ENCODE results near the gene RASGEF1C.

Gene RASGEF1C

GRCh38 chr5:180102636-180103035 is 106.4 kb downstream of the RASGEF1C start:
- Histone ChIP-seq H3K27me3 (ENCODE audit: low read depth, low read length) (no peaks in the 10 kb centered on the region), H3K36me3 (replicated peaks; ENCODE audit: low read depth, low read length) (no peaks in the 10 kb centered on the region), H3K9me3 (ENCODE audit: insufficient read depth, low read length) (peaks cover 10% of the 10 kb centered on the region), H3K4me1 (ENCODE audit: low read length) (no peaks in the 10 kb centered on the region), H3K9ac (ENCODE audit: low read length) (no peak overlapping the region), H3K4me2 (ENCODE audit: low read length) (no peak overlapping the region), H4K20me1 (ENCODE audit: insufficient read depth, low read length) (no peaks in the 10 kb centered on the region), H3K79me2 (ENCODE audit: low read length) (no peaks in the 10 kb centered on the region), H3K27ac (ENCODE audit: low read length) (no peak overlapping the region), H3K4me3 (ENCODE audit: low read length) (no peak overlapping the region), H2AFZ (ENCODE audit: low read depth, low read length) (no peak overlapping the region)
- TF ChIP-seq CTCF (IDR thresholded peaks at IDR 0.05; ENCODE audit: low read depth, low read length): no peak
- TF ChIP-seq EZH2phosphoT487 (IDR thresholded peaks at IDR 0.05; ENCODE audit: low read depth): no peak

DNA sequence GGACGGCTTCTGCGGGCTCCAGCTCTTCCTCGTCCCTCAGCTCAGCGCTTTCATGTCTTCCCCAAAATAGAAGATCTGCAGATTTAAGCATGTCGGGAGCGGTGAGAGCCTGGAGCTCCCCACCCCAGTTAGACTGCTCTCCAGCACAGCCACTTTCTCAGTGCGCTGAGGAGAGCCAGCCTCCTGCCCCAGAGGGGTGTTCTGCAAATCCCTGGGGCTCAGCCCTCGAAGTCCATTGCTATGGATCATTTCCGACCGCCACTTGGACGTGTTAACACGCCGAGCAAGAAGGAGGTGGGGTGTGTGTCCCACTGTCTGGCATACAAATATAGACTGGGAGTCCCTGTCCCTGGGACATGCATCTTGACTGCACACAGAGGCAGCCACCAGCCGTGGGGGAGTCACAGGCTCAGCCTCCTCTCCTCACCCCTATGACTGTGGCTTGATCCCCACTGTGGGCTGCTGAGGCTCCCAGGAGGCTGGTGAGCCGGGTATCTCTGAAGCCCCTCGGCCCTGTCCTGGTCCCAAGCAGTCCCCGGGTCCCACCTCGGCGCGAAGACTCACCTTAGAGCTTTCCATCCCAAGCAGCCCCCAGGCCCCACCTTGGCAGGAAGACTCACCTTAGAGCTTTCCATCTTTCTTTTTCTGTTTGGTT is 107.4 kb downstream of the RASGEF1C start:
- TF ChIP-seq EZH2phosphoT487 (IDR thresholded peaks at IDR 0.05; ENCODE audit: low read depth) (no peak), CTCF (IDR thresholded peaks at IDR 0.05; ENCODE audit: low read depth, low read length) (no peak)
- H3K27me3 ChIP-seq (ENCODE audit: low read depth, low read length): no peaks in the 10 kb centered on the region

GRCh38 chr5:180100621-180101450 is 108.2 kb downstream of the RASGEF1C start:
- no peak overlapping the region for H3K27ac ChIP-seq (ENCODE audit: low read length)
- no peaks in the 10 kb centered on the region for H3K27me3 ChIP-seq (ENCODE audit: low read depth, low read length)
- H3K4me1 ChIP-seq (ENCODE audit: low read length): no peaks in the 10 kb centered on the region
- no peak overlapping the region for H3K4me2 ChIP-seq (ENCODE audit: low read length)
- no peaks in the 10 kb centered on the region for H3K9me3 ChIP-seq (ENCODE audit: insufficient read depth, low read length)
- H2AFZ ChIP-seq (ENCODE audit: low read depth, low read length): no peak overlapping the region
- no peak overlapping the region for H3K4me3 ChIP-seq (ENCODE audit: low read length)
- no peaks in the 10 kb centered on the region for H3K36me3 ChIP-seq (replicated peaks; ENCODE audit: low read depth, low read length)
- no peak for TF ChIP-seq EZH2phosphoT487 (IDR thresholded peaks at IDR 0.05; ENCODE audit: low read depth)
- TF ChIP-seq CTCF (IDR thresholded peaks at IDR 0.05; ENCODE audit: low read depth, low read length): no peak
- H3K79me2 ChIP-seq (ENCODE audit: low read length): no peaks in the 10 kb centered on the region
- H4K20me1 ChIP-seq (ENCODE audit: insufficient read depth, low read length): no peaks in the 10 kb centered on the region
- no peak overlapping the region for H3K9ac ChIP-seq (ENCODE audit: low read length)

More for the DNA sequence above, 107.4 kb downstream of the RASGEF1C start:
- Histone ChIP-seq H3K36me3 (replicated peaks; ENCODE audit: low read depth, low read length) (no peaks in the 10 kb centered on the region), H3K4me1 (ENCODE audit: low read length) (no peaks in the 10 kb centered on the region), H3K9ac (ENCODE audit: low read length) (no peak overlapping the region), H4K20me1 (ENCODE audit: insufficient read depth, low read length) (no peaks in the 10 kb centered on the region), H2AFZ (ENCODE audit: low read depth, low read length) (no peak overlapping the region), H3K4me3 (ENCODE audit: low read length) (no peak overlapping the region), H3K4me2 (ENCODE audit: low read length) (no peak overlapping the region), H3K9me3 (ENCODE audit: insufficient read depth, low read length) (peaks cover 3% of the 10 kb centered on the region; the same call in 1 of the 2 replicates), H3K79me2 (ENCODE audit: low read length) (no peaks in the 10 kb centered on the region), H3K27ac (ENCODE audit: low read length) (no peak overlapping the region)
